NCI-H2196 (cell line): ENCODE measurements around the gene TET2.

Experiments
- DNase-seq: peaks from one replicate; lab custom pipeline; 2025; ENCODE audit not compliant: unreplicated experiment; lab: John Stamatoyannopoulos, UW

The TET2 gene

DNA sequence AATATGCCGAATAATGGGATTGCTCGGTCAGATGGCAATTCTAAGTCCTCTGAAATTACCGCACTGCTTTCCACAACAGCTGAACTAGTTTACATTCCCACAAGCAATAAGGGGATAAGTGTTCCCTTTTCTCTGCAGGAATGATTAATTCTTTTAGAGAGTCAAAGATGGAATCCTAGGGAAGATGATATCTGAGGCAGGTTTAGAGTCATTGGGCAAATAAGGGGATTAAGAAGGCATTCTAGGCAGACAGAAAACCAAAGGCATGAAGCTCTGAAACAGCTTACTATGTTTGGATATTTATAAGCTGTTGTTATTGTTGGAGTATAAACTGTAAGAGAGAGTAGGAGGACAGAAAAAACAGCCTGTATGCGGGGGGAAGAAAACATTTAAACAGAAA is 85.7 kb downstream of the TET2 start:
- DNase-seq = no peak

DNA sequence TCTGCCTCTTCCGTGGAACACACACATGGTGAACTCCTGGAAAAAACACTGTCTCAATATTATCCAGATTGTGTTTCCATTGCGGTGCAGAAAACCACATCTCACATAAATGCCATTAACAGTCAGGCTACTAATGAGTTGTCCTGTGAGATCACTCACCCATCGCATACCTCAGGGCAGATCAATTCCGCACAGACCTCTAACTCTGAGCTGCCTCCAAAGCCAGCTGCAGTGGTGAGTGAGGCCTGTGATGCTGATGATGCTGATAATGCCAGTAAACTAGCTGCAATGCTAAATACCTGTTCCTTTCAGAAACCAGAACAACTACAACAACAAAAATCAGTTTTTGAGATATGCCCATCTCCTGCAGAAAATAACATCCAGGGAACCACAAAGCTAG is 87.9 kb downstream of the TET2 start:
- DNase-seq = no peak

- DNase-seq = no peak
These were observed 89.7 kb downstream of the TET2 start for GRCh38 chr4:105236202-105236915.

GRCh38 chr4:105236916-105237311 is 90.2 kb downstream of the TET2 start:
- DNase-seq = no peak

DNA sequence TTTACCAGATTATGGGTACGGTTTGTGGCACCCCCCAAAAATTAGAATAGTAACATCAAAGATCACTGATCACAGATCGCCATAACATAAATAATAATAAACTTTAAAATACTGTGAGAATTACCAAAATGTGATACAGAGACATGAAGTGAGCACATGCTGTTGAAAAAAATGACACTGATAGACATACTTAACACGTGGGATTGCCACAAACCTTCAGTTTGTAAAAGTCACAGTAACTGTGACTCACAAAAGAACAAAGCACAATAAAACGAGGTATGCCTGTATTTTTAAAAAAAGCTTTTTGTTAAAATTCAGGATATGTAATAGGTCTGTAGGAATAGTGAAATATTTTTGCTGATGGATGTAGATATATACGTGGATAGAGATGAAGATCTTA is 93.4 kb downstream of the TET2 start:
- no peak for DNase-seq

DNA sequence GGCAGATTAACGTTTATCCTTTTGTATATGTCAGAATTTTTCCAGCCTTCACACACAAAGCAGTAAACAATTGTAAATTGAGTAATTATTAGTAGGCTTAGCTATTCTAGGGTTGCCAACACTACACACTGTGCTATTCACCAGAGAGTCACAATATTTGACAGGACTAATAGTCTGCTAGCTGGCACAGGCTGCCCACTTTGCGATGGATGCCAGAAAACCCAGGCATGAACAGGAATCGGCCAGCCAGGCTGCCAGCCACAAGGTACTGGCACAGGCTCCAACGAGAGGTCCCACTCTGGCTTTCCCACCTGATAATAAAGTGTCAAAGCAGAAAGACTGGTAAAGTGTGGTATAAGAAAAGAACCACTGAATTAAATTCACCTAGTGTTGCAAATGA is 94.8 kb downstream of the TET2 start:
- no peak for DNase-seq

DNA sequence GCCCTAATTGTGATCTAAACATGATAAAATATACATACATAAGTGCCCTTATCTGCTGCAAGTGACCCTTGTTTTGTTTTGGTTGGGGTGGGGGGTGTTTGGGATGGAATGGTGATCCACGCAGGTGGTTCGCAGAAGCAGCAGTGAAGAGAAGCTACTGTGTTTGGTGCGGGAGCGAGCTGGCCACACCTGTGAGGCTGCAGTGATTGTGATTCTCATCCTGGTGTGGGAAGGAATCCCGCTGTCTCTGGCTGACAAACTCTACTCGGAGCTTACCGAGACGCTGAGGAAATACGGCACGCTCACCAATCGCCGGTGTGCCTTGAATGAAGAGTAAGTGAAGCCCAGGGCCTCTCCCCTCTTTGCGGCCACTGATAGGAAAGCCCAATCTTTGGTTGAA is 96.8 kb downstream of the TET2 start:
- DNase-seq = no peak

DNA sequence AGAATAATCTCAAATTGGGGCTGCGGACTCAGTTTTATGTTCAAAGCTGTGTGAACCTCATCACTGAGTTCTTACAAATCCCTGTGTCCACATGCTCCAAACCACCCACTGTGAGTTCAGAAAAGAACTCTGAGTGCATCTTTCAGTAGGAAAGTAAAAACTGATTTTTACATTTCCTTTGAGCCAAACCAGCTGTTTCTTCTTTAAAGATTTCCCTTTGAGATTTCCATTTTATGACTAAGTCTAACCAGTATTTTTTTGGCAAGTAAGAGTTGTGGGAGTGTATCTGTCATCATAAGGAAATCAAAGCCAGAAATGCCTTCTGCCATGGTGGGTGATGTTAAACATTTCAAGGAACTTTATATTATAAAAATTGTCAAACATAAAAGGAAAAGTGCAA is 100.0 kb downstream of the TET2 start:
- DNase-seq = no peak

DNA sequence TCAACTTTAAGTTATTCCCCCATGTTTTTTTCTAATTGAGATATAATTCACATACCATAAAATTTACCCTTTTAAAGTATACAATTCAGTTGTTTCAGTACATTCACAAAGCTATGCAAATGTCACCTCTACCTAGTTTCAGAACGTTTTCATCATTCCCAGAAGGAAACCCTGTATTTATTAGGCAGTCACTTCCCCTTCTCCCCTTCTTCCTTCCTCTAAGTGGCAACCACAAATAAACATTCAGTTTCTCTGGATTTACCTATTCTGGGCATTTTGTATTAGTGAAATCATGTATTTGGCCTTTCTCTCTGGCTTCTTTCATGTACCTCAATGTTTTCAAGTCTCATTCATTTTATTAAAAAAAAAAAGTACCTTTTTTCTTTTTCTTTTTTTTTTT is 101.9 kb downstream of the TET2 start:
- DNase-seq = no peak

- no peak for DNase-seq
These were observed 111.3 kb downstream of the TET2 start for GRCh38 chr4:105257817-105258495.

DNA sequence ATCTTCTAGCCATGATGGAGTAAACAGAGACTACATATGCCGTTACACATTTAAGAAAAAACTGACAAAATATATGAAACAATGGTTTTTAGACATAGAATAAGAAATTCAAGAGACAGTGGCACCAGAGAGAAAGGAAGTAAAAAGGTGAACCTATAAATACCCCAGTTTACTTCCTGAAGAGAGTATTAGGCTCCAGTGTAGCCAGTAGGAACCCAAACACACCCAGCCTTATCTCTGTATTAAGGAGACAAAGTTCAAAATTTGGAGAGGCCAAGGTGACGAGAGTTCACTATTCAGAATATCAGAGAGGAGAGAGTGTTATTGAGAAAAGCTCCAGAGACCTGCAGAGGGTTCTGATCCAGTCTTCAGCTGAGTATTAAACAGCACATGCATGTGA is 119.0 kb downstream of the TET2 start:
- DNase-seq = no peak

- no peak for DNase-seq
These were observed 120.6 kb downstream of the TET2 start for GRCh38 chr4:105267280-105267679.

DNA sequence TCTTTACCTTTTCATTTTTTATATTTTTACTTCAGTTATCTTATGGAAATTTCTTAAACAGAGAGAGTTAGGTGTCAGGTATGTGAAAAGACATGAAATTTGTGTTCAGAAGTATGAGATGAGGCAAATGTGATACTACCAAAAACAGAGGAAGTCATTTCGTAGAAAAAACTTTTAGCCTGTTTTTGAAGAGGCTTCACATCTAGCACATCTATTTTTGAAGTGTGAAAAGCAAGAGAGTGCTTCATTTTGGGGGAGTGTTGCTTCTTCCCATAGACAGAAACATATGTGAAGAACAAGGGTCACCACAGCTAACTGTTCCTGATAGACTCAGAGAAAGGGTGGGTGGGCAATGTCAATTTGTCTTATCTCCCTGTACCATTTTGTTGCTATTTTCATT is 125.3 kb downstream of the TET2 start:
- no peak for DNase-seq

GRCh38 chr4:105273230-105273629 is 126.6 kb downstream of the TET2 start:
- no peak for DNase-seq

DNA sequence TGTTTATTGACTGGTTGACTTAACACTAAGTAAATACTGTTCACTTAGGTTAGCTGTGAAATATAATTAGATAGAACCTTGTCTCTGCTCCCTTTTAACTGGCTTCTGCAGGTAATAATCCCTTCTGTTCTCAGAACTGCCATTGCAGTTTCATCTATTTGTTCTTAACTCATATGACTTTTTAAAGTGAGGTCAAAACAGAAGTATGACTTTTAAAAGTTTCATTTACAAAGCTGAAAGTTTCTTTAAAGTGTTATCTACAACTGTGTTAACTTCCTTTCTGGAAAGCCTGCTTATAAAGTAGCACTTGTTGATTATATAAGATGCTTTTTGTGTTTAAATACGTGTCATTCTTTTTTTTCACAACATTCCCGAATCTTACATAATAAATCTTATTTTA is 127.4 kb downstream of the TET2 start:
- no peak for DNase-seq

DNA sequence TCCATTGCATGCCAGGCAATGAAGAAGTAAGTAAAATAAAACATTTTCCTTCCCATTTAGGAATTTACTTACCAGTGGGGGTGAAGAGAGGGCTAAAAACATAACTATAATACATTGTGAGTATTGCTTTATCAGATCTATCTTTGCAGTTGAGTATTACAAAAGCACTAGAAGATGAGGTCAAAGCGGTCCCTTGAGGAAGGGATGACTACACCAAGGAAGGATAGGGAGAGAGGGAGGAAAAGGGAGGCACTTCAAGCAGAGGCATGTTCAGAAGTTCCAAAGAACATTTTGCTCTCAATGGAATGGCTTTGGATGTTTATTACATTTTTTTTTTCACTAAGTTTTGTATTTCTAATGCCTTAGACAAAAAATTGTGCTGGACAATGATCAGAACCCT is 127.8 kb downstream of the TET2 start:
- no peak for DNase-seq

GRCh38 chr4:105276361-105277104 is 129.9 kb downstream of the TET2 start:
- no peak for DNase-seq

DNA sequence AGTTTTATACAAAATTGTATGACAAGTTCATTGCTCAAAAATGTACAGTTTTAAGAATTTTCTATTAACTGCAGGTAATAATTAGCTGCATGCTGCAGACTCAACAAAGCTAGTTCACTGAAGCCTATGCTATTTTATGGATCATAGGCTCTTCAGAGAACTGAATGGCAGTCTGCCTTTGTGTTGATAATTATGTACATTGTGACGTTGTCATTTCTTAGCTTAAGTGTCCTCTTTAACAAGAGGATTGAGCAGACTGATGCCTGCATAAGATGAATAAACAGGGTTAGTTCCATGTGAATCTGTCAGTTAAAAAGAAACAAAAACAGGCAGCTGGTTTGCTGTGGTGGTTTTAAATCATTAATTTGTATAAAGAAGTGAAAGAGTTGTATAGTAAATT is 131.0 kb downstream of the TET2 start:
- DNase-seq = no peak

DNA sequence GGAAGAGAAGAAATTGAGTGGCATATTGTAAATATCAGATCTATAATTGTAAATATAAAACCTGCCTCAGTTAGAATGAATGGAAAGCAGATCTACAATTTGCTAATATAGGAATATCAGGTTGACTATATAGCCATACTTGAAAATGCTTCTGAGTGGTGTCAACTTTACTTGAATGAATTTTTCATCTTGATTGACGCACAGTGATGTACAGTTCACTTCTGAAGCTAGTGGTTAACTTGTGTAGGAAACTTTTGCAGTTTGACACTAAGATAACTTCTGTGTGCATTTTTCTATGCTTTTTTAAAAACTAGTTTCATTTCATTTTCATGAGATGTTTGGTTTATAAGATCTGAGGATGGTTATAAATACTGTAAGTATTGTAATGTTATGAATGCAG is 132.6 kb downstream of the TET2 start:
- DNase-seq = no peak

DNA sequence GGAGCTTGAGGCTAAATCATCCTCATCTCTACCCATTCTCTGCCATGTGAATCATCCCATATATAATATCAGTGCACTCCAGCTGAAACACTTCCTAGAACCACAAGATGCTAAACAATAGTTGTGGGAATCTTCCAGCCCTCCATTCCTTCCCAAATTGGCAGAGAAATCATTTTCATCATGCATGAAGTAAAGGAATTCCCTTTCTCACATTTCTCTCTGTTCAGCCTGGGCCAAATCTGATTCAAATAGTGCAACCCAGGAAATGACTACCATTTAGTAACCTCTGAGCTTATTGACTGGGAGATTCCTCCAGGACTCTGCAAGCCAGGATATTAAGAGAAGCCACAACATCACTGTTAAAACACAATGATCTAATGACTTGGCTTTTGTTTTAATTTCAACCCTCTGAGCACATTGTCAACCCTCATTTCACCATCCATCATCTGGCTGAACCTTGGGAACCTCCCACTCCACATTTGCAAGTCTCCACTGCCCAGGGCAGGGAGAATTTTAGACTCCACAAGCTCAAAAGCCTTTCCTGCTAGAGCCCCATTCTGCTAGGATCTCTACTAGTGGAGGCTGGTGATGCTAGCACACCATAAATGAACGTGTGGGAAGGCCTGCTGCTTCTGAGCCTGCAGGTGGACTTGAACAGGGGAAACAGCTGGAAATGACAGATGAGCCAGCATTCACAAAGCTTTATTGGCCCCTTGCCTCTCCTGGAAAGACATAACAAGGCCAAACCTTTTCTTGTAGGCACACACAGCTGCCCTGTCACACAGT is 133.9 kb downstream of the TET2 start:
- DNase-seq = no peak

DNA sequence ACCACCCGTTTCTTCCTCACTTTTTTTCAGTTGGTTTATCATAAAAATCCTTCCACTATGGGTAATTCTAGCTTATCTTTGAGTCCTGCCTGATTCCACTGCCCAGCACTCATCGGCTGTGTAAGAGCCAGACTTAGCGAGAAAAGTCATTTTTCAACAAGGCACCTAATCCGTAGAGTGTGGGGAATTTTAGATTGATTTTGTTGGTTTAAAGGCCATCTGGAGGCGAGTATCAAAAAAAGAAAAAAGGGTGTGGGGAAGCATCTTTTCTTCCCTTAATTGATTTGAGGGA is 134.4 kb downstream of the TET2 start:
- no peak for DNase-seq

DNA sequence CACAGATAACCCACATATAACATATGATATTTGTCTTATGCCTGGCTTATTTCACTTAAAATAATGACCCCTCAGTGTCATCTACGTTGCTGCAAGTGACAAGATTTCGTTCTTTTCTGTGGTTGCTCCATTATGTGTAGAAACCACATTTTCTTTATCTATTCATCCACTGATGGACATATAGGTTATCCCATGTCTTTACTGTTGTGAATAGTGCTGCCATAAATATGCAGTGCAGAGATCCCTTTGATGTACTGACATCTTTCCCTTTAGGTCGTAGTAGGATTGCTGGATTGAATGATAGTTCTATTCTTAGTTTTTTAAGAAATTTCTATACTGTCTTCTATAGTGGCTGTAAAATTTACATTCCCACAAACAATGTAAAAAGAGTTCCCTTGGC is 135.8 kb downstream of the TET2 start:
- no peak for DNase-seq
